B cell (primary cell): ENCODE results near the gene INTS15. TPM values are rescaled to one million over a fixed set of nuclear protein-coding genes. Genes with fewer than 3 reads are reported as not detected.
A peak's percentile ranks its signal among the peaks of the same experiment; 100 is the strongest.

Source experiments
- ATAC-seq: fragments of 200-7000 bp; cut with Tn5 transposase; one replicate; pipeline ENCODE4 v1.10.0; 2021; ENCODE audit warnings: low read depth, mild to moderate bottlenecking, moderate number of reproducible peaks, moderate library complexity
- CTCF ChIA-PET: fragments of 350-600 bp; sonication (Branson Sonifier 250); formaldehyde crosslinking; loops from one replicate; lab custom pipeline; 2021; ENCODE audit warnings: antibody characterized with exemption, inconsistent platforms; lab: Charles Lee
- POLR2A ChIA-PET: fragments of 350-600 bp; sonication (Branson Sonifier 250); formaldehyde crosslinking; loops from one replicate; lab custom pipeline; 2021; ENCODE audit warnings: antibody characterized with exemption; lab: Charles Lee
- DNase-seq: peaks from one replicate; pipeline ENCODE4 v3.0.0; 2013
- H2AFZ ChIP-seq: 2 replicates; pipeline ENCODE4 v1.6.1; 2012; ENCODE audit warnings: mild to moderate bottlenecking, low read depth, low read length; ENCODE audit not compliant: insufficient read depth, poor library complexity, severe bottlenecking
- H3K27ac ChIP-seq, 2 donors: 1 replicate in 1 of 2; 2 replicates in 1 of 2; pipeline ENCODE4 v1.5.1; 2012 to 2013; ENCODE audit warnings: low read length in 2 of 2, mild to moderate bottlenecking in 2 of 2, moderate library complexity in 1 of 2
- H3K27me3 ChIP-seq, 4 experiments: fragments of 200-600 bp in 1 of 4; sonication (generic) in 1 of 4; replicated peaks in 1 of 4; 1 replicate in 2 of 4; 2 replicates in 2 of 4; pipeline versions ENCODE4 v1.6.1 to v1.7.0; 2013 to 2016; ENCODE audit warnings: low read length in 3 of 4, mild to moderate bottlenecking in 2 of 4, mixed read lengths in 1 of 4, moderate library complexity in 1 of 4; ENCODE audit not compliant: insufficient read depth in 4 of 4, control insufficient read depth in 3 of 4; ENCODE audit errors: control extremely low read depth in 1 of 4
- H3K36me3 ChIP-seq, 2 experiments: replicated peaks in 1 of 2; 1 replicate in 1 of 2; 2 replicates in 1 of 2; pipeline versions ENCODE4 v1.6.1 to v1.7.1; 2013; ENCODE audit warnings: low read length in 1 of 2; ENCODE audit not compliant: insufficient read depth in 2 of 2, control insufficient read depth in 1 of 2; ENCODE audit errors: control extremely low read depth in 1 of 2, extremely low read depth in 1 of 2
- H3K4me1 ChIP-seq, 2 donors: fragments of 200-600 bp in 1 of 2; sonication (generic) in 1 of 2; 1 replicate in 1 of 2; 2 replicates in 1 of 2; pipeline versions ENCODE4 v1.5.1 to v1.6.1; 2013 to 2017; ENCODE audit warnings: low read length in 2 of 2; ENCODE audit not compliant: control insufficient read depth in 2 of 2, insufficient read depth in 2 of 2
- H3K4me2 ChIP-seq: replicated peaks from 2 replicates; pipeline ENCODE3; 2012; ENCODE audit warnings: mild to moderate bottlenecking, low read depth, low read length; ENCODE audit not compliant: poor library complexity, severe bottlenecking
- H3K4me3 ChIP-seq, 5 experiments: fragments of 200-600 bp in 1 of 5; sonication (generic) in 1 of 5; 1 replicate in 3 of 5; 2 replicates in 2 of 5; pipeline versions ENCODE4 v1.5.1 to v1.7.0; 2011 to 2016; ENCODE audit warnings: low read length in 4 of 5, mild to moderate bottlenecking in 4 of 5, low read depth in 2 of 5, control low read depth in 1 of 5, moderate library complexity in 1 of 5; ENCODE audit not compliant: insufficient read depth in 1 of 5; ENCODE audit errors: control extremely low read depth in 1 of 5, extremely low read depth in 1 of 5
- H3K79me2 ChIP-seq: fragments of 200-600 bp; sonication (generic); one replicate; pipeline ENCODE4 v1.6.0; 2016; ENCODE audit warnings: low read length; ENCODE audit not compliant: control insufficient read depth, insufficient read depth
- H3K9ac ChIP-seq: fragments of 200-600 bp; sonication (generic); 2 replicates; pipeline ENCODE4 v1.6.1; 2017; ENCODE audit warnings: mild to moderate bottlenecking, low read length, moderate library complexity
- H3K9me3 ChIP-seq, 3 donors: one replicate each; pipeline versions ENCODE4 v1.6.1 to v1.7.1; 2013; ENCODE audit warnings: low read length in 2 of 3; ENCODE audit not compliant: control insufficient read depth in 2 of 3, insufficient read depth in 1 of 3; ENCODE audit errors: control extremely low read depth in 1 of 3
- H4K20me1 ChIP-seq: 2 replicates; pipeline ENCODE4 v1.6.0; 2012; ENCODE audit warnings: mild to moderate bottlenecking, low read length; ENCODE audit not compliant: insufficient read depth, control insufficient read depth, poor library complexity, severe bottlenecking
- H3K27ac Mint-ChIP-seq: one replicate; pipeline ENCODE4 v1.8.0; 2021; ENCODE audit warnings: mixed read lengths
- H3K27me3 Mint-ChIP-seq: one replicate; pipeline ENCODE4 v1.8.0; 2021; ENCODE audit warnings: mixed read lengths
- H3K4me1 Mint-ChIP-seq: one replicate; pipeline ENCODE4 v1.8.0; 2021; ENCODE audit warnings: mixed read lengths
- H3K4me3 Mint-ChIP-seq: one replicate; pipeline ENCODE4 v1.8.0; 2021; ENCODE audit warnings: mixed read lengths
- H3K9me3 Mint-ChIP-seq: one replicate; pipeline ENCODE4 v1.8.0; 2022; ENCODE audit warnings: mixed read lengths; ENCODE audit not compliant: insufficient read depth
- CTCF ChIP-seq: fragments of 200-600 bp; IDR thresholded peaks from one replicate; pipeline ENCODE4 v1.8.0; 2022; ENCODE audit warnings: antibody characterized with exemption, mild to moderate bottlenecking
- EZH2 ChIP-seq: IDR thresholded peaks from 2 replicates; pipeline ENCODE4 v1.6.1; 2012; ENCODE audit warnings: borderline replicate concordance, low read depth, mild to moderate bottlenecking, moderate library complexity, low read length; ENCODE audit not compliant: insufficient read depth, poor library complexity, severe bottlenecking
- WGBS: methylation state at CpG from one replicate; pipeline ENCODE4 v1.1.5; 2013; ENCODE audit warnings: missing lambda C conversion rate; ENCODE audit not compliant: insufficient coverage; 5-methylcytosine and 5-hydroxymethylcytosine counted together
- intact Hi-C: fragments of 100-400 bp; cut with micrococcal nuclease; formaldehyde crosslinking; loops from one replicate; pipeline ENCODE4 v1.10.0; 2022
- polyA plus RNA-seq: library from polyadenylated mRNA; depleted of rRNA; stranded (reverse); fragments of >200 nt; gene quantifications from 2 replicates; pipeline ENCODE4 v1.2.3, GENCODE V29; 2012
- total RNA-seq, 2 donors: library from RNA; stranded (reverse); fragments of 120-200 nt in 1 of 2; gene quantifications; 1 replicate in 1 of 2; 2 replicates in 1 of 2; pipeline versions ENCODE4 v1.2.3 to v1.2.4, GENCODE V29; 2013 to 2022

INTS15 gene
- total and polyA plus RNA-seq, 2 donors (not counting 1 experiment from before 2014, with no cell fraction given), result 57.1 to 63.2 TPM

- H3K79me2 ChIP-seq, result peaks cover 8% of the 10 kb centered on the region
- H3K27ac Mint-ChIP-seq, result no peak overlapping the region
- no peak overlapping the region for H3K9ac ChIP-seq
- no peak overlapping the region for H3K4me2 ChIP-seq
- H3K27ac ChIP-seq, result no peak overlapping the region
- ChIA-PET CTCF (interaction anchor here (0.9 to 1.3 kb wide), 2 partner anchors 19 to 92 kb away, joined by 3 read pairs; partner anchors contain the start of gene INTS15), POLR2A (interaction anchor here (0.7 kb wide), 2 partner anchors 17 to 634 kb away, joined by 4 to 10 read pairs; no protein-coding TSS in a partner anchor)
- H3K4me1 Mint-ChIP-seq, result no peaks in the 10 kb centered on the region
- H3K9me3 ChIP-seq, result no peaks in the 10 kb centered on the region
- peaks cover 4% of the 10 kb centered on the region for H3K27me3 Mint-ChIP-seq
- no peaks in the 10 kb centered on the region for H3K4me1 ChIP-seq
- H3K4me3 Mint-ChIP-seq, result no peak overlapping the region
- H3K9me3 Mint-ChIP-seq, result no peaks in the 10 kb centered on the region
- no peak overlapping the region for H3K4me3 ChIP-seq
- no peak for DNase-seq
- intact Hi-C loops, result no loop called here
- ATAC-seq, result no peak
- no peaks in the 10 kb centered on the region for H4K20me1 ChIP-seq
- H2AFZ ChIP-seq, result no peak overlapping the region
- WGBS, result 99% methylated on average over 9 of the region's 12 CpGs
- TF ChIP-seq CTCF (no peak), EZH2 (no peak)
- peaks cover 1 to 23% of the 10 kb centered on the region in 2 experiments for H3K36me3 ChIP-seq
- H3K27me3 ChIP-seq, result no peaks in the 10 kb centered on the region
Observed at GRCh38 chr7:6608794-6609193, 19.0 kb downstream of the INTS15 start.

DNA sequence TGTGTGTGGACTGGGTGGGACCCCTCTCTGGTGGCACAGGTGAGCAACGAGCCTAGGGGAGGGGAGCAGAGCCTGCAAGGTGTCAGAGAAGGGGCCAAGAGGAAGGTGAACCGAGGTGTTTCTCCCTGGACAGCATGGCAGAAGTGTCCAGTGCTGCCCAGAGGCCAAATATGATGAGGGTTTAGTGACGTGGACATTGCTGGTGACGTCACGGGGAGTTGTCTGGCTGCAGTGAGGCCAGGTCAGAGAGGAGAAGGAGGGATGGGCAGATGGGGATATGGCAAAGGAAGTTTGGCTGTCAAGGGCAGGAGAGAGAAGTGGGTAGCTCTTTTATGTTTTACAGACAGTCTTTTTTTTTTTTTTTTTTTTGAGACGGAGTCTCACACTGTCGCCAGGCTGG is 23.0 kb downstream of the INTS15 start:
- H3K27me3 ChIP-seq, result peaks cover 0 to 9% (median 3%) of the 10 kb centered on the region in 4 experiments
- peaks cover 8% of the 10 kb centered on the region for H3K4me1 Mint-ChIP-seq
- ATAC-seq (no peak), DNase-seq (no peak)
- H3K79me2 ChIP-seq, result no peaks in the 10 kb centered on the region
- H3K4me1 ChIP-seq, result peaks cover 7 to 18% of the 10 kb centered on the region in 2 donors
- no peak overlapping the region for H3K9ac ChIP-seq
- no peak overlapping the region for H3K4me2 ChIP-seq
- H3K4me3 Mint-ChIP-seq, result peak overlapping the region; percentile 56
- POLR2A ChIA-PET, result no interaction called here
- WGBS, result 82% methylated on average over 5 of the region's 7 CpGs
- no peaks in the 10 kb centered on the region for H3K9me3 Mint-ChIP-seq
- CTCF ChIA-PET, result interaction anchor here (1.2 kb wide), 1 partner anchor 22 kb away, joined by 4 read pairs; no protein-coding TSS in a partner anchor
- H3K4me3 ChIP-seq, result no peak overlapping the region
- no peaks in the 10 kb centered on the region for H3K9me3 ChIP-seq
- intact Hi-C loops, result no loop called here
- H4K20me1 ChIP-seq, result no peaks in the 10 kb centered on the region
- no peak overlapping the region for H2AFZ ChIP-seq
- no peak overlapping the region for H3K27ac ChIP-seq
- TF ChIP-seq EZH2 (no peak), CTCF (no peak)
- H3K27me3 Mint-ChIP-seq, result peaks cover 4% of the 10 kb centered on the region
- H3K27ac Mint-ChIP-seq, result no peak overlapping the region
- peaks cover 0 to 7% of the 10 kb centered on the region in 2 experiments for H3K36me3 ChIP-seq
